SK-N-DZ (cell line): ENCODE measurements around the gene CACFD1.

Experiments
- DNase-seq: peaks from one replicate; pipeline ENCODE4 v3.0.0-alpha.2; 2015; ENCODE audit warnings: low spot score

CACFD1 gene

DNA sequence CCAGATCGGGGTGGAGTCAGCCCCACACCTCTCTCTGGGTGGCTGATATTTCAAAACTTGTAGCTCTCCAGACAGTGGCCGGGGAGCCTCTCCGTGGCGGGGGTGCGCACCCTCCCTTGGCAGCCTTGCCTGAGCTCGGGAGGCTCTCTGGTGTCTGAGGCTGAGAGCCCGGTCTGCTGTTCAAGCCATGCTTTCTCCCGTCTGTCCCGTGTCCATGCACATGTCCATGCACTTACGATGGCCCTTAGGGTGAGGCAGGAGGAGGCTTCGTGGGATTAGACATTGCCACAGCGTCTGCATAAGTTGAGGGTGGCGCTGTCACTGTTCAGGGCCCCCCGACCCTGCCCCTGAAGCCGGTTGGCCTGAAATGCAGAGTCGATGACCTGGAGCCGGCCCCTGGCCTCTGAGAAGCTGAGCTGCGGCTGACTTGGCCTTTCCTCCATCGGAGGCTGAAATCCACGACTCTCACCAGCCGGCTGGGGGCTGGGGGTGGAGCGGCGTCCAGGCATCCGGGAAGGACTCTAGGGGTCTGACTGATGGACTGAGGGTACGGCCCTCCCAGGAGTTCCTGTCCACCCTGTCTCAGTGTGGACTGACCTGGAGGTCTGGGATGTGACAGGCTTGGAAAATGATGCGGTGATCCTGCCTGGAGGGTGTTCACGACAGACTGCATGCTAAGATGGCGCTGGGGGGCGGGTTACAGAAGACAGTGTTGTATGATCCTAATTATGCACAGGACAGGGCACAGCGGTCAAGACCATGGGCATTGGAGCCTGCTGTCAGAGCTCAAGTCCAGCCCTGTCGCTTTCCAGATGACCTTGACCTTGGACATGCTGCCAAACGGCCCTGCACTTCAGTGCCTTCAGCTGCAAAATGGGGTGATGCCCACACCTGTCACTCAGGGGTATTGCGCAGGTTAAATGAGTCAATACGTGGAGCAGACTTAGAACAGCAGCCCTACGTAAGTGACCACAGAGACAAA, 37.4 kb downstream of the CACFD1 start:
- no peak for DNase-seq

DNA sequence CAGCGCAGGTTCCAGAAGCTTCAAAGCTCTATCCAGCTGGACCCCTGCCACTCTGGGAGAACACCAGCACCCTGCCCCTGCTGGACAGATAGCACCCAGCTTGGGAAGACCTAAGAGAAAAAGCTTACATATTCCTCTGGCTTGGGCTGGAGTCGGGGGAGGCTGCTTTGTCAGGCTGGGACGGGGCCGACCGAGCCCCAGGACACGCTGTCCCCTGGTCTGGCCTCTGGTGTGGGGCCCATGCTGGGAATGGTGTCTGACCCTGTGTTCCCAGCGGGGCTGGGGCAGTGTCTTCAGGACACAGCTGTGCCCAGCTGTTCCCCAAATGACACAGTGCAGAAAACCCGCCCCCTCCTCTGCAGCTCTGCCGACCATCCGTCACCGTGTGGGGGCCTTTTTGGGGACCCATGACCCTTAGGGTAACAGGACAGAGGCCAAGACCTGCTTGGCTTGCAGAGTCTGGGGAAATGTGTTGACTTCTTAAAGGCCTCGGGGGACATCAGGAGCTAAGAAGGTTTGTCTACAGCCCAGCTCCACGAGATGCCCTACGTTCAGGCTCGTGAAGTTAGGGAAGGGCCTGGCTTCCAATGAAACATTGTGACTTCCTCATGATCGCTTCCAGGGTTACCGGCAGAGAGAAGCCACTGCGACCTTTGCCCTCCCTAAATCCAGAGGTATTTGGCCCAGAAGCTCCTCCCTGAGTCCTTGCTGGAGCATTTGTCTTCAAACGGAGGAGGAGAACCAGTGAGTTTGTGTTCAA, 39.5 kb downstream of the CACFD1 start:
- DNase-seq = no peak

DNA sequence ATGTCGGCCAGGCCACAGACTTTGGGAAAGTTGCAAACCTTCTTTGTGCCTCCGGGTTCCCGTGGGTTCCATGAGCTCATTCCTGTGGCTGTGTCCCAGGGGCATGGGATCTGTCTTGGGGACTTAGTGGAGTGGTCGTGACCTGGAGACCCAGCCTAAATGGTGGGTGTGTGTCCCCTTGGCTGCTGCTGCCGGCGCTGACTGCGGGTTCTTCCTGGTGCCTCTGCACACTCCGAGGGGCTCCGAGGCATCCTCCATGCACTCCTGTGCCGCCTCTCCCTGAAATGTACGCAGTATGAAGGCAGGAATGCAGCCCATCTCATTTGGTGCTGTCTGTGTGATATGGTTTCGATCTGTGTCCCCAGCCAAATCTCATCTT, 40.1 kb downstream of the CACFD1 start:
- DNase-seq = no peak

DNA sequence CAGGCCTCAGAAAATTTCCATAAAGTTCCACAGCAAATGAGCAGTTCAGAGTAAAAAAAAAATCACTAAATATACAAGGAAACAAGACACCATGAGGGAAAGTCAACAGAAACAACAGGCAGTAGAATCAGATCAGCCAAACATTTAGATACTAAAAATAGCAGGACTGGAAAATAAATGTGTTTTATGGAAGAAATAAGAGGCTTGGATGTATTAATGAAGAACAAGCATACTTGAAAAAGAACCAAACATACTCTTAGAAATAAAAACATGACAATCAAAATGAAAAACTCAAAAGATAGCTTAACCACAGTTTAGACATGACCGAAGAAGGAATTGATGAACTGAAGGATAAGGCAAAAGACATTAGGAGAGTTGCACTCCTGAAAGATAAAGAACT, 42.3 kb downstream of the CACFD1 start:
- no peak for DNase-seq

DNA sequence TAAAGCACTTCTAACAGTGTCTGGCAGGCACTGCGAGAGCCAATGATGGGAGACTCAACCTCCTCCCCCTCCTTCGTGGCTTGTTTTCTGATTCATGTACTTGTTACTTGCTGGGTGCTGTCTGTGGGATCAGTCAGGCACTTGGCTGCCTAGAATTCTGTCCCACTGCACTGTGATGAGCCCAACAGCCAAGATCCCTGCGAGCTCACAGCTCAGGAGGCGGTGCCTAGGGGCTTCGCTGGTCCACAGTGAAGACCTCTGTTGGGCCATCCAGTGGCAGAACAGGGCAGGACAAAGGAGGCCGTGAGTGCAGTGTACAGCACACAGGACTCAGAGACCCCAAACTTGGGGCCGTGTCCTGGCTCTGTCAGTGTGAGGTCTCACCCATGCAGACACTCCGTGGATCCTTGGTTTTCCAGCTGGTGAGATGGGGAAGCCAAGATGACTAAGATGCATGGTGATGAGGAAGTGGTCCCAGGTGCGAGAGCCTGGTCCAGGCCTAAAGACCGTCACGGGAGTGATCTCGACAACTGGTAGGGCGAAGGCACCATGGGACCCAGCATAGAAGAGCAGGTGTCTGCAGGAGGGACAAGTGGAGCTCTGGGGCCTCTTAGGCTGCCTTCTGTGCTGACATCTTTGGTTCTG, 45.5 kb downstream of the CACFD1 start:
- DNase-seq = no peak

DNA sequence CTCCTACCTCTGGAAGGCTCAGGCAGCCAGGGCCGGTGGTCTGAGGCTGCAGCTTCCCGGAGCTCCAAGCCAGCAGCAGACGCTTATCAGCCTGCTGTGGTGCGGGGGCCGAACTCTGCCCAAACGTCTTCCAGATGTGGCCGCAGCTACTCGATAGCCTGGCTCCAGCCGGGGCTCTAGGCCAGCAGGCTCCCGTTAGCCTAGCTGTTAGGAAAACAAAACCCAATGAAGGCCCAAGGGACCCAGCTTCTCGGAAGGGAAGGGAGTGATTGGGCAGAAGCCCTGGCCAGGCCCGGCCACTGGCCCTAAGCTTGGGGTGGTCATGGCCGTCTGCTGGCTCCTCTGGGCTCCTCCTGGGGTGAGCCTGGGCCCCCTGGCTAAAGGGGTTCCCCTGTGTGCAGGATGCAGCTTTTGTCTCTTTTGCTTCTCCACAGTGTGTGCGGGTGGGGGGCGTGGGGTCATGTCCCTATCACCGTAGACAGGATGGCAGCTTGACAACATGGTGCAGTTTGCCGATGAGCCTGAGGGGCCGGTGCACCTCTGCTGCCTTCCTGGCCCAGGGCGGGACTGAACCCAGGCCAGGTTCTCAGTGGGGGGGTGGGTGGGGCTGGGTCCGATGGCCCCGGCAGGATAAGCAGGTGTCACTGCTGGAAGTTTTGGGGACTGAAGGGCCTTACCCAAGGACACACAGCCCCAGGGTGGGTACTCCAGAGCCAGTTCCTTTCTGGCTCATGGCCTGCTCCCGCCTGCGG, 46.3 kb downstream of the CACFD1 start:
- no peak for DNase-seq

DNA sequence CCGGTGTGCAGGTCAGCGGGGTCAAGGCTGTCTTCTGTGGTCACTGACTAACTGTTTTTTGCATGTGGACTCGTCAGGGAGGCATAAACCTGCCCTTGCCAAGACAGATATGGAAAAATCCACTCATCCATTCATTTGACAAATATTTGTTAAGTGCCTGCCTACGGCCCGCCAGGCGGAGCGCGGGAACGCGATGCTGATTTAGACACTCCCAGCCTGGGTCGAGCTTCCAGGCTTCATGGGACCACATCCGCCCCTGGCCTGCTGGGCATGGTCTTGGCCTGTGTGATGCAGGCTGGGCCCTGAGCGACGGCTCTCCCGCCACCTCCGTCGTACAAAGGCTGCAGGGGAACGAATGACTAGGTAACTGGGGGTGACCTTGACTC, 46.9 kb downstream of the CACFD1 start:
- no peak for DNase-seq

DNA sequence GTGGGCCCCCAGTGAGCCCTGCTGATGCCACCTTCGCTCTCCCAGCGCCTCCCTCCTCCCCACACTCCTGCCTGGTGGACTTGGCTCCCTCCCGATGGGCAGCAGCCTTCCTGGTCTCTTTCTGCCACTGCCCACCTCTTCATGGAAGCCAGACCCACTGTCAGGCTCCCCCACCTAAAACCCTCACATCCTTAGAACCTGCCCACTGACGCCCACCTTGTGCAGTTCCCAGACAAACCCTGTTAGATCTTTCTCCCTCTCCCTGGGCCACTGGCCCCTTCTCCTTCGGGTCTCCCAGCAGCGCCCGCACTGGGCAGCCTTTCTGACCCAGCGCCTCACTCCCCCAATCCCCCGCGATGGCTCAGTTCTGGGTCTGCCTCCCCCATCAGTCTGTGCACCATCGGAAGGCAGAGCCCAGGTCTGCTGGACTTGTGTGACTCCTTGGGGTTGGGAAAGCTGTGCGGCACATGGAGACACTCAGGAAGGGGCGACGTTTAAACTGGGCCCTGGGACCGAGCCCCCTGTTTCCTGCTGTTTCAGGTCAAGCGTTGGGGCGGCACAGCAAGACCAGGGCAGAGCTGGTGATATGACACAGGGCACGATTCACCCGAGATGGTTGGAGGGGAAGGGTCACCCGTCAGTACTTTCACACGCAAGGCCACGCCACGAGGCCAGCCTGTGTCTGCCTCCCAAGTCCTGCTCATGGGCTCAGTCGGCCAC, 47.6 kb downstream of the CACFD1 start:
- no peak for DNase-seq

DNA sequence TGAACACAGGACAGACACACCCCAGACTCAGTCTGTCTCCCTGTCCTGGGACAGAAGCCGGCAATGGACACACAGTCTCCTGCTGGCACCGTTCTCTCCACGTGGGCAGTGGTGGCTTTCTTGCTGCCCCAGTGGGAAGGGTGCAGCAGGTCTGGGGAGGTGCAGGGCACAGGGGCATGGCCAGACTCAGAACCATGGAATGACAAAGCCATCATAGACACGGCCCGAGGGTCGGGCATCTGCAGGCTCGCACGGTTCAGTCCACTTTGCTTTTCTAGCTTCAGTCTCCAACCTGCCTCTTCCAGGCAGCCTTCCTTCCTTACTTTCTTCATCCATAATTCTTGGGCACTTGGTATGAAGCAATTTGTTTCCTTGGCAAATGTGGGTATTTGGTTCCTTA, 48.3 kb downstream of the CACFD1 start:
- no peak for DNase-seq

DNA sequence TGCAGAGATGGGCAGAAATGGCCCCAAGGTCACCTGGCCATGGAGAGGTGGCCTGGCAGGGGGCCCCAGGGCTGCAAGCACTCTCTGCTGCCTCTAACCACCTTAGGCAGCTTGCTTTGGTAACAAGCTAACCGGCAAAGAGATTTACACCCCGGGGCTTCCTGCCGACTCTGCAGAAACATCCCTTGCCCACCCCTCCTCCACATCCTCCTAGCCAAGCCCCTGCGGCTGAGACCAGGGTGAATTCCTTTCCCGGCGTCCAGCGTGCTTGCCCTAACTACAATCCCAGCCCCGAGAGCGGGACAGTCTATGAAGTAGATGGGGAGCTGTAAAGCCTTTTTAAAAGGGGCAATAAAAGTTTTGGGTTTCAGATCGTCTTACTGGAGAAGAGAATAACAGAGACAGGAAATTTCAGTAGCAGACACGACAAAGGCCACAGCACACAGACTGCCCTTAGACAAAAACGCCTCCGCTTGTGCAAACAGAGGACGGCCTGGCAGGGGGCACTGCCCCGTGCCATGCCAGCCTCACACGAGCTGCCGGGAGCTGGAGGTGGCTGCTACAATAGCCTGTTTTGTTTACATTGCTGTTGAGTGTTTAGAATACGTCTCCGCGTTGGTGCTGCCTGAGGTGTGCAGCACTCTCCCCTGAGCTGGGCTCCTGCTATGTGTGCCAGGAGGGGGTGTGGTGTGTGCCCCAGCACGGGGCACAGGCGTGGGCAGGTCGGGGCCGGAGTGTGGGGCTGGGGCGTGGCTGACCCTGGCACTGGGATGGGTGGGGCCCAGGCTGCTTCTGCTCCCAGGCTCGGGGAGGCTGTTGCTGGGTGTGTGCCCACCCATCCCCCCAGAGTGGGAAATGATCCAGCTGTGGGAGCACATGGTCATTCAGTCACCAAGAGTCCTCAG, 49.7 kb downstream of the CACFD1 start:
- DNase-seq = no peak

DNA sequence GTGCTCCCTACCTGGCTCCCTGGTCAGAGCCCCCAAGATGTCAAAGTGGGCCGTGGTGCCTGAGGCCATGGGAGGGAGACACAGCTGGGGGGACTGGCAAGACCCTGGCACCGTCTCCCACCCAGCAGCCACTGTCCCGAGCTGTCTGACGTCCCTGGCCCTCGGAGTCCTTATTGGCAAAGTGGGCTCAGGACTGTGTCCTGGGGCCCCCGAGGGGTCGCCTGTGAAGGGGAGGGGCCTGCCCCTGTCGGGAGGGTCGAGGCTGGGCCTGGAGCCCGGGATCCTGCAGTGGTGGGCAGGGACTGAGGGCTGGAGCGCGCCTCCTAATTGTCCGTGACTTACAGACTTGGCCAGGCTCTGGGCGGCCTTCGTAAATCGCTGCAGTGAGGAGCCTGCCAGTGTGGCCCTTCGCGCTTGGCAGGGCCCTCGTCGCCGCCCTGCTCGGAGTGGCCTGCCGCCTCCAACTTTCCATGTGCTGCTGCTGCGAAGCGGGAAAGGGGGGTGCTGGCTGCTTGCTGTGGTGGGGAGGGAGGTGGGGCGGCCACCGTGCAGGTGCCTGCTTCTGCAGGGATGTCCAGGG, 51.2 kb downstream of the CACFD1 start:
- DNase-seq = no peak

DNA sequence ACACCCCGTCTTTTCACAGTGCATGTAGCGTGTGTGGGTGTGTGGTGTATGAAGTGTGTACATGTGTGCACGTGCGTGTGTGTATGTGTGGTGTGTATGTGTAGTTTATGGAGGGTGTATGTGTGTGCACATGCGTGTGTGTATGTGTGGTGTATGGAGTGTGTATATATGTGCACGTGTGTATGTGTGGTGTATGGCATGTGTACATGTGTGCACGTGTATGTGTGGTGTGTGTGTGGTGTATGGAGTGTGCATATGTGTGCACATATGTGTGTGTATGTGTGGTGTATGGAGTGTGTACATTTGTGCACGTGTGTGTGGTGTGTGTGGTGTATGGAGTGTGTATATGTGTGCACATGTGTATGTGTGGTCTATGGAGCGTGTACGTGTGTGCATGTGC, 51.8 kb downstream of the CACFD1 start:
- no peak for DNase-seq

DNA sequence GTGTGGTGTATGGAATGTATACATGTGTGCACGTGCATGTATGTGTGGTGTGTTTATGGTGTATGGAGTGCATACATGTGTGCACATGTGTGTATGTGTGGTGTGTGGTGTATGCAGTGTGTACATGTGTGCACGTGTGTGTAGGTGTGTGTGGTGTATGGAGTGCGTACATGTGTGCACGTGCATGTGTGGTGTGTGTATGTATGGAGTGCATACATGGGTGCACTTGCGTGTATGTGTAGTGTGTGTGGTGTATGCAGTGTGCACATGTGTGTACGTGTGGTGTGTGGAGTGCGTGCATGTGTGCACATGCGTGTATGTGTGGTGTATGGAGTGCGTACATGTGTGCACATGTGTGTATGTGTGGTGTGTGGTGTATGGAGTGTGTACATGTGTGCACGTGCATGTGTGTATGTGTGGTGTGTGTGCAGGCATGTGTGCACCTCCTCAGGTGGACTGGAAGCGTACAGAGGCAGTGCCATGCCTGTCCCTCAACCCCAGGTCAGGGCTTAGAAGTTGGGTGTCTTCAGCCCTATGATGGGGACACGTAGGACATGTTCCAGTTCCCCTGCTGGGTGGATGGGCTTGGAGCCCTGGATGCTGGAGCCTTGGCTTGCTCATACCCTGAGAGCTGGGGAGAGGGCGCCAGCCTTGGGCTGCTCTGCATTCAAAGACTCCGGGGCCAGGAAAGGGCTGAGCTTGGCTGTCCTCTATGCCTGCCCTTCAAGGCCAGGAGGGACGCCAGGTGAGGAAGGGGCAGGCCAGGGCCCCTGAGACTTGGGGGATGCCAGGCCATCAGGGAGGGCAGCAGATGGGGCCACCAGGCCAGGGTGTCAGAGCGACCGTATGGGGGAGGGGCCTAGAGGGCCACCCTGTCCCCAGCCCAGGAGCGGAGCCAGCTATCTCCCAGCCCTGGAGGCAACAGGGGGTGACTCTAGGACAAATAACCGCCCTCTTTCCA, 52.8 kb downstream of the CACFD1 start:
- DNase-seq = no peak

DNA sequence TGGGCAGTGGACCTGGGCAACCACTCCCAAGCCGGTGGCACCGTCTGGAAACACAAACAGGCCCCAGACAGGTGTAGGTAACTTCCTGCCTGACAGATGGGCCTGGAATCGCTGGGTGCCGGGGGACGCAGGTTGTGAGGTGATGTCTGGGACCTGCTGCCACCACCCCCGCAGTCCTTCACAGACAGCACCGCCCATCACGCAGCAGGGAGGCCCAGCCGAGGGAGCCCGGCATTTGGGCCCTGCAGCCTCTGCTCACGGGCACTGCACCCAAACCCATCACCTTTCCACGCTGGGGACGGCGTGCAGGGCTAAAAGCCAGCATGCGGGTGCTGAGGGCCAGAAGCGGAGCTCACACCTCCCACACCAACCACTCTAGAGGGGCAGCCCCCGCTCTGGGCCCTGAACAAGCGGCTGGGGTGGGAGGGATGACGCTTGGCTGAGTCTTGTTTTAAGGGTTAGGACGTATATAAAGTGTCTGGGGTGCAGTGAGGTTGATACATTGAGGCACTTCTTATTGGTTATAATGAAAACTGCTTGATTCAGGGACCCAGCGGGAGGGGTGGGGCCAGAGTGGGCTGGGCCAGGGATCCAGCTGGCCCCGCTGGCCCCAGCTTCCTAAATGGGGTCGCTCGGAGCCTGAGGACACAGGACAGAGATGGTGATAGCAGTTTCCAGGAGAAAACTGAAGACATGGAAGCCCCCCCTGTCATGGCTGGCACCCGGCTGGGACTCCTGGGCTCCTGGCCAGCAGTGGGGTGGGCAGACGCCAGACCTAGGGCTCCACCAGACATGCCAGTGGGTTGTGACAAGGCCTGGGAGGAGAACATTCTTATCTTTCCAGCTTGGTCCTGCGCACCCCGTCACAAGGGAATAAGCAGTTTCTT, 53.7 kb downstream of the CACFD1 start:
- no peak for DNase-seq

DNA sequence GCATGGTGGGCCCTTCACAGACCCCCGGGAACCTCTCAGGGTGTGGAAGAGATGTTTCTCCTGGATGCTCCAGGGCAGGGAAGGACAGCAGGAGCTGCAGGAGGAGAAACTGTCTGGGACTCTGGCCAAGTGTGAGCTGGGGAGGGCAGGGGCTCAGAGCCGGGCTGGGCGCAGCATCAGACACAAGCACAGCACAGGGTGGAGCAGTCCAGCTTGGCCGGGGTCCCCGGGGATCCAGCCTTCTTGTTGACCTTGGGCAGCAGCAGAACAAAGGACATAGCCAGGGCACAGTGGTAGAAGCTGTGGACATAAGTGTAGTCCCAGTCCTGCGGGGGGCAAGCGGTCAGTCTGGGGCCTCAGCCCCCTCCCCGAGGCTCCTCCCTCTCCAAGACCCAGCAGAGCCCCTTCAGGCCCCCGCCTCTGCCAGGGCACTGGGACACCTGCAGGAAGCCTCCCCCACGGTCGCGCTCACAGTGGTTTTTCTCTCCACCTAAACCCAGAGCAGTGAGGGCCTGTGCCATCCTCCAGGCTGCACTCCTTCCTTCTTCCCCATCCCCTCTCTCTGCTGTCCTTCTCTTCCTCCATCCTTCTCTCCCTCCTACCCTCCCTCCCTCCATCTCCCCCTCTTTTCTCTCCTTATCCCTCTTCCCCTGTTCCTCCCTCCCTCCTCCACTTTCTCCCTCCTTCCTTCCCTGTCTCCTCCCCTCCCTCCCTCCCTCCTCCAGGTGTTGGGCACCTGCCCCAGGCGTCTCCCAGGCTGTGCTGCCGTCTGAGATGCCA, 54.9 kb downstream of the CACFD1 start:
- DNase-seq = no peak

DNA sequence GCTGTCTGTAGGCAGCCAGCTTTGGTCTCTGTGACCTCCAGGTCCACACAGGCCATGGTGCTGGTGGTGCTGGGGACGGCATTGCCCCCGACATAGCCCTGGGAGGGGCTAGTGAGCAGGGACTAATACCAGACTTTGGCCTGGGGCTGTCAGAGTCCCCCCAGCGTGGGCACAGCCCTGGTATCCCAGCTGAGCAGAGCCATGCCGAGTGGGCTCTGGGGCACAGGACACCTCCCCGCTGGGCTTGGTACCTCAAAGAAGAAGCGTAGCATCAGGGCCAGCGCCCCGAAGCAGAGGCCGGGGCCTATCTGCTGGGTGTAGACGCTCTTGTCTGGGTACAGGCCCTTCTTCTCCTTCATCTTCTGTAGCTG, 55.4 kb downstream of the CACFD1 start:
- no peak for DNase-seq
